AG04450 (cell line): Measurements from ENCODE around the gene HNRNPA0. TPM values are rescaled to one million over a fixed set of nuclear protein-coding genes. Genes with fewer than 3 reads are reported as not detected.

Source experiments
- CTCF ChIA-PET: fragments of 300-600, 350-600 bp; formaldehyde crosslinking; extraction: SDS; loops from one replicate; lab custom pipeline; 2022; ENCODE audit warnings: antibody characterized with exemption, inconsistent platforms; lab: Charles Lee
- POLR2A ChIA-PET: fragments of 350-600 bp; formaldehyde crosslinking; extraction: SDS; loops from one replicate; lab custom pipeline; 2021; ENCODE audit warnings: antibody characterized with exemption, inconsistent platforms; lab: Yijun Ruan, JAX
- DNase-seq: peaks from one replicate; pipeline ENCODE4 v3.0.0-alpha.2; 2011; ENCODE audit warnings: low read depth, low spot score
- H3K27ac ChIP-seq: one replicate; pipeline ENCODE4 v1.5.1; 2012; ENCODE audit warnings: low read depth, low read length, control low read depth
- H3K27me3 ChIP-seq: one replicate; pipeline ENCODE4 v1.6.0; 2012; ENCODE audit warnings: low read length; ENCODE audit not compliant: control insufficient read depth, insufficient read depth
- H3K4me3 ChIP-seq: 2 replicates; pipeline ENCODE4 v1.5.1; 2011; ENCODE audit warnings: mild to moderate bottlenecking, low read depth, low read length, control low read depth
- H3K9me3 ChIP-seq: 2 replicates; pipeline ENCODE4 v1.5.1; 2012; ENCODE audit warnings: low read length; ENCODE audit not compliant: control insufficient read depth, insufficient read depth
- CTCF ChIP-seq: IDR thresholded peaks from 2 replicates; pipeline ENCODE4 v1.5.1; 2011; ENCODE audit warnings: low read depth, low read length, control low read depth, inconsistent platforms
- polyA plus RNA-seq: library from polyadenylated mRNA; depleted of rRNA; stranded (reverse); fragments of >200 nt; gene quantifications from 2 replicates; pipeline ENCODE4 v1.2.3, GENCODE V29; 2011

The HNRNPA0 gene
- polyA plus RNA-seq, 1 experiment, result 13.5 TPM

GRCh38 chr5:137724251-137724650, 29.9 kb downstream of the HNRNPA0 start:
- H3K9me3 ChIP-seq, result no peaks in the 10 kb centered on the region
- no peak for DNase-seq
- H3K4me3 ChIP-seq, result no peak overlapping the region
- no peaks in the 10 kb centered on the region for H3K27me3 ChIP-seq
- TF ChIP-seq CTCF, result no peak
- ChIA-PET POLR2A (no interaction called here), CTCF (no interaction called here)
- no peak overlapping the region for H3K27ac ChIP-seq

GRCh38 chr5:137718611-137719010, 35.6 kb downstream of the HNRNPA0 start:
- ChIA-PET POLR2A (no interaction called here), CTCF (no interaction called here)
- Histone ChIP-seq H3K4me3 (no peak overlapping the region), H3K27me3 (no peaks in the 10 kb centered on the region), H3K9me3 (no peaks in the 10 kb centered on the region), H3K27ac (no peak overlapping the region)
- no peak for TF ChIP-seq CTCF
- DNase-seq, result no peak

- ChIA-PET CTCF (interaction anchor here (1.9 kb wide), 1 partner anchor 56 kb away, joined by 8 read pairs; no protein-coding TSS in a partner anchor), POLR2A (no interaction called here)
- TF ChIP-seq CTCF, result no peak
- Histone ChIP-seq H3K27ac (no peak overlapping the region), H3K27me3 (no peaks in the 10 kb centered on the region), H3K9me3 (no peaks in the 10 kb centered on the region), H3K4me3 (no peak overlapping the region)
- no peak for DNase-seq
These were observed 37.8 kb downstream of the HNRNPA0 start for GRCh38 chr5:137716337-137716736.

GRCh38 chr5:137715456-137715855, 38.7 kb downstream of the HNRNPA0 start:
- no peak overlapping the region for H3K27ac ChIP-seq
- CTCF ChIA-PET, result interaction anchor here (0.8 to 1.0 kb wide), 2 partner anchors 20 to 55 kb away, joined by 3 read pairs; partner anchors contain the start of gene KLHL3
- no peak overlapping the region for H3K4me3 ChIP-seq
- no peak for TF ChIP-seq CTCF
- POLR2A ChIA-PET, result interaction anchor here (1.4 kb wide), 1 partner anchor 21 kb away, joined by 4 read pairs; no protein-coding TSS in a partner anchor
- no peak for DNase-seq
- no peaks in the 10 kb centered on the region for H3K27me3 ChIP-seq
- H3K9me3 ChIP-seq, result no peaks in the 10 kb centered on the region

- ChIA-PET CTCF (interaction anchor here (0.8 to 1.0 kb wide), 2 partner anchors 21 to 55 kb away, joined by 3 read pairs; partner anchors contain the start of gene KLHL3), POLR2A (interaction anchor here (1.4 kb wide), 1 partner anchor 22 kb away, joined by 4 read pairs; no protein-coding TSS in a partner anchor)
- Histone ChIP-seq H3K9me3 (no peaks in the 10 kb centered on the region), H3K4me3 (no peak overlapping the region), H3K27me3 (no peaks in the 10 kb centered on the region), H3K27ac (no peak overlapping the region)
- DNase-seq, result no peak
- TF ChIP-seq CTCF, result no peak
These were observed 39.2 kb downstream of the HNRNPA0 start for GRCh38 chr5:137714946-137715345.
